Anterior cingulate cortex (tissue), 58 donors: ENCODE results near the gene HES4.

Source experiments
- DNase-seq, 58 donors: peaks; one replicate each; lab custom pipeline; 2025; lab: John Stamatoyannopoulos, UW

HES4 gene

DNA sequence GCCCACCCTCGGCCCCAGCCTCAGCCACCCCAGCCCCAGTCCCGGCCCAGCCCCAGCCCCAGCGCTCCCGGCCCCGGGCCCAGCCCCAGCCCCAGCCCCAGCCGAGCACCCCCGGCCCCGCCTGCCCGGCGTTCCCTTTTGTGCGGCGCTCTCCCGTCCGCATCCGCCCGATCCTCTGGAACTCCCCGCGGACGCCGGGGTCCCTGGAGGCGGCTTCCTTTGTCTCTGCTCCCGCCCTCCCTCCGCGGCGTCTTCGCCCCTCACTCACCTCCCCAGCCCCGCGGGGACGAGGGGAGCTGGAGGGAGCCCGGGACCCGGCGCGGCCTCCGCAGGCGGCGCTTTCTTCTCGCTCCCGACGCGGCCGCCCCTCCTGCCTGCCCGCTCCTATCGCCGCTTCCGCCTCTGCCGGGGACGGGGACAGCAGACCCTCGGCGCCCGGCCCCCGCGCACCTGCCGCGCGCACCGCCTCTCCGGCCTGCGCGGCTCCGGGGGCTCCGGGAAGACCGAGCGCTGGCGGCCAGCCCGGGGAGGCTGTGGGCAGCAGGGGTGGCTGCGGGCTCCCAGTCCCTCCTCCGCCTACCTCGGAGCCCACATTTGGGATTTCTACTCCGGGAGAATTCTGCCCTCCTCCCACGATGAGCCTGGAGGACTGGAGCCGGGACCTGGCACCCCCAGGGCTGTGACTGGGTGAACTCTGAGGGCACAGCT is 34.0 kb upstream of the HES4 start:
- peak in 2 of 58 donors; percentile 5 to 21 for DNase-seq

DNA sequence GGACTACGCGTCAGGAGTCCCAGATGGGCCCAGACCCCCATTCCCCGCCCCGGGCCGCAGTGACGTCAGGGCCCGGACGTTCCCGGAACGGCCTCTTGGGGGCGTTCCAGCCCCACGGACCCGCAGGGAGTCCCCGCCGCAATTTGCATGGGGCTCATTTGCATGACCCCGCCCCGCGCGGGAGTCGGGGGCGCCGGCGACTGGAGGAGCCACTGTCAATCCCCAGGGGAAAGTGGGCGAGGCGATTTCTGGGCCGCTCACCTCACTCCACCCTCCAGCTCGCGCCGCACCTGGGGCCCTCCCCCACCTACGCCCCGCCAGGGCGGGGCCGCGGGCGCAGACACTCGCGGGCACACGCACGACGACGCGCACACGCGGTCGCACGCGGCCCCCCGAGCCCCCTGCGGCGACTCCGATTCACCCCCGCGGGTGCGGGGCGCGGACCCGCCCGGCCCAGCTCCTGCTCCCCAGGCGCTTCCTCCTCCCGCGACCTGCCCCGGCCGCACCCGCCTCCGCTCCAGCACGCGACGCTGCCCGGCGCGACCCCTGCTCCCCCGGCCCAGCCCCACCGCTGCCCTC is 33.2 kb upstream of the HES4 start:
- peak in 56 of 58 donors; percentile 27 to 94 (median 79) for DNase-seq

DNA sequence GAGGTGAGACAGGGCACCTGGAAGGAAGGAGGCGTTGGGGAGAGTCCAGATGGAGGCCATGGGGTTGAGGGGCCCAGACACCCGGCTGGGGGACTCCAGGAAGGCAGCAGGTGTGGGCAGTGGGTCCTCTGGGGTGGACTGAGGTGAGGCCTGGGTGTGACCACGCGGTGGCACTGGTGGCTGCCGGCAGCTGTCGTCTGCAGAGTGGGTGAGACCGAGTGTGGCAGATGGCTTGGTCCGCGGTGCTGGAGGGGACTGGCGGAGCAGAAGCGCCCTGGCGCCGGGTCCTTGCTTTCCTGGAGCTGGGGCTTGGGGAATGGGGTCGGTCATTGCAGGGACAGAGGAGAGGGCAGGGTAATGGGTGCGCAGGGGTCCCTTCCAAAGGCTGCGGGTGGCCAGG is 32.5 kb upstream of the HES4 start:
- DNase-seq, result peak in 24 of 58 donors; percentile 21 to 58 (median 45)

DNA sequence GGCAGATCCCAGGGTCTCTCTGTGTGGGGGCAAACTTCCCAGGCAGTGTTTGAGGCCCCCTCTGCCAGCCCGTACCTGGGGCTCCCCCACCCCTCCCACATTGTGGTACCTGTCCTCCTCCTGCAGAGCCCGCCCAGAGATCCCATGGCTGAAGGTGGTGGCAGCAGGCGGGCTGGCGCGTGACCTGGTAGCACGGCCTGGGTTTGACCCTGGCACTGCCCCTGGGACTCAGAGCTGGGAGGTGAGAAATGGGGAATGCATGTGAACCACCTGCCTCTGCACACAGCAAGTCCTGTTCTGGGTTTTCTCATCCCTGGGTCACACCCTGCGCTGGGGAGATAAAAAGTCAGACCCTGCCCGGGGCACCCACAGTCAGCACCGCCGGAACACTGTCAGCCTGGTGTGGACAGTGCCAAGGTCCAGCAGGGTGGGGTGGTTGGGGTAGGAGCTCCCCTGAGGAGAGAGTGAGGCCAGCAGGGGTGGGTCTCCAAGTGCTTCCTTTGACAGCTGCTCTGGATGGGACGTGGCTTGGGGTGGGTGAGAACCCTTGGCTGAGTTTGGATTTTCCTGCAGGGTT is 31.9 kb upstream of the HES4 start:
- no peak for DNase-seq

DNA sequence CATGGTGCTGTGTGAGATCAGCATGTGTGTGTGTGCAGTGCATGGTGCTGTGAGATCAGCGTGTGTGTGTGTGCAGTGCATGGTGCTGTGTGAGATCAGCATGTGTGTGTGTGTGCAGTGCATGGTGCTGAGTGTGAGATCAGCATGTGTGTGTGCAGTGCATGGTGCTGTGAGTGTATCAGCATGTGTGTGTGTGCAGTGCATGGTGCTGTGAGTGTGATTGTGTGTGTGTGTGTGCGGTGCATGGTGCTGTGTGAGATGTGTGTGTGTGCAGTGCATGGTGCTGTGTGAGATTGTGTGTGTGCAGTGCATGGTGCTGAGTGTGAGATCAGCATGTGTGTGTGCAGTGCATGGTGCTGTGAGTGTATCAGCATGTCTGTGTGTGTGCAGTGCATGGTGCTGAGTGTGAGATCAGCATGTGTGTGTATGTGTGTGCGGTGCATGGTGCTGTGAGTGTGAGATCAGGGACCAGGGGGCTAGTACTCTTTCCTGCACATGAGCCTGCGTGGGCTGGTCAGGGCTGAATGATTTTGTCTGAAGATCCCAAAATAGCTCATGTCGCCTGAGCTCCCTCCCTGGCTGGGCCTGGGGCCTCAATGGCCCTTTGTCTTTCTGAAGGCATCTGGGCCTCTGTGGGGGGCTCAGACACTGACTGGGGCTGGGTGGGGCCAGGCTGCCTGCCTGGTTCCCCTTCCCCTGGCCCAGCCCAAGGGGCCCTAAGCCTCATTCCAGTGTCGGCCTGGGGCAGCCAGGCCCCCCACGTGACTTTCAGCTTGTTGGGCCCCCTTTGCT is 31.2 kb upstream of the HES4 start:
- DNase-seq, result peak in 8 of 58 donors; percentile 11 to 53 (median 38)

DNA sequence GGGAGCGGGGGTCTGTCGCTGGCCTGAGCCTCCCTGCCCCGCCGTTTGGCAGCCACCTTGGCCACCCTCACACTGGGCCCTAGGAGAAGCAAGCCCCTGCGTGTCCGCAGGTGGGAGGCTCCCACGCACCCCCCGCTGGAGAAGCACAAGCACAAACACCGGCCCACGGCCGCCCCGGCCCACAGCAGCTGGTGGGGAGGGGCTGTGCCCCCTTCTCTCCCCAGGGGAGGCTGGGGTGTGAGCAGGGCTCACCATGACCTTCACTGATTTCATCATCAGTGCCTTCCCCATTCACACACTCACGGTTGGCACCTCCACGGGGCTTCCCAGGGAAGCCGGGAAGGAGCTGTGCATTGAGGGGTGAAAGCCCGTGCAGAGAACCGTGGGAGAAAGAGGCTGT is 27.9 kb upstream of the HES4 start:
- no peak for DNase-seq

DNA sequence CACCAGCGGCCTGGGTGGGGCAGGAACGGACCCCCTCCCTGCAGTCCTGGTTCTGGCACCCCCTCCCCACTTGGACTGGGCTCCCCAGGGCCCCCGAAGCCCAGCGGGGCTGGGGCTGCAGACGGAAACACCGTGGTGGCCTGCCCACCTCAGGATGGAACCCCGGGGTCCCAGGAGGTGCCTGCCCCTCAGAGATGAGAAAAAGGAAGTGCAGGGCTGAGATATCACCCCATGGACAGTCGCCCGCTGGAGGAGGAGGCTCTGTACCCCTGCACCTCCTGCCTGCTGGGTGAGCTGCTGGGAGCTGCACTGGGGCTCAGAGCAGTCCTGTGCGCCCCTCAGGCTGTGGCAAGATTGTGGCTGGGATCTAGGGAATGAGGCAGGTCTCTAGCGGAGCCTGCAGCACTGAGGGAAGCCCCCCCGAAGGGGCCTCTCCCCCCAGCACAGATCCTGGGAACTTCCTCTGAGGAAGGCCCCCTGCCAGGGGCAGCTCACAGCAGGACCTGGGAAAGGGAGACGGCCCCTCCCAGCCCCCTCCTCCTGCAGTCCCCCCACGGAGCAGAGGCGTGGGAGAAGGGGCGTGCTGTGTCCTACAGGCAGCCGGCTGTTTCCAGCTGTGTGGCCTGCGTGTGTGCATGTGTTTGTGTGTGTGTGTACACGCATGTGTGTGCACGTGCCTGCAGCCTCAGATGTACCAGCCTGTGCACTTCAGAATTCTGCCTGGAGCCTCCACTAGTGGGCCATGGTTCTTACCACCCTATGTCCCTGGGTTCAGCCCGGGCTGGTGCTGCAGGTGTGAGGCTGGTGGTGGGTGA is 26.9 kb upstream of the HES4 start:
- no peak for DNase-seq

DNA sequence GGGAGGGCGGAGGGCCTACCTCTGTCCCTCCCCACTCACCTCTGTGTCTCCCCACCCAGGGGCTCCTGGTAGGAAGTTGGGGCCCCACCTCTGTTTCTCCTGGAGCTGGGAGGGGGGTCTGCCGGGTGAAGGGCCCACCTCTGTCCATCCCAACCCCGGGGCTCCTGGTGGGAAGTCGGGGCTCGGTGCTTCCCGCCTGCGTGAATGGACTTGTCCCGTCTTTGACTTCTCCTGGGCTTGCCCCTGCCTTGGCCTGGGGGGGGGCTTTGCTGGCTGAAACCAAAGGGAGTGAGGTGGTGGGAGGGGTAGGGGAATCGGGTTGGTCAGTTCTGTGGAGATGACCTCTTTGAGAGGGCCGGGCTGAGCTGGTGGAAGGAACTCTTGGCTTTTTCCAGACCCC is 25.8 kb upstream of the HES4 start:
- no peak for DNase-seq

DNA sequence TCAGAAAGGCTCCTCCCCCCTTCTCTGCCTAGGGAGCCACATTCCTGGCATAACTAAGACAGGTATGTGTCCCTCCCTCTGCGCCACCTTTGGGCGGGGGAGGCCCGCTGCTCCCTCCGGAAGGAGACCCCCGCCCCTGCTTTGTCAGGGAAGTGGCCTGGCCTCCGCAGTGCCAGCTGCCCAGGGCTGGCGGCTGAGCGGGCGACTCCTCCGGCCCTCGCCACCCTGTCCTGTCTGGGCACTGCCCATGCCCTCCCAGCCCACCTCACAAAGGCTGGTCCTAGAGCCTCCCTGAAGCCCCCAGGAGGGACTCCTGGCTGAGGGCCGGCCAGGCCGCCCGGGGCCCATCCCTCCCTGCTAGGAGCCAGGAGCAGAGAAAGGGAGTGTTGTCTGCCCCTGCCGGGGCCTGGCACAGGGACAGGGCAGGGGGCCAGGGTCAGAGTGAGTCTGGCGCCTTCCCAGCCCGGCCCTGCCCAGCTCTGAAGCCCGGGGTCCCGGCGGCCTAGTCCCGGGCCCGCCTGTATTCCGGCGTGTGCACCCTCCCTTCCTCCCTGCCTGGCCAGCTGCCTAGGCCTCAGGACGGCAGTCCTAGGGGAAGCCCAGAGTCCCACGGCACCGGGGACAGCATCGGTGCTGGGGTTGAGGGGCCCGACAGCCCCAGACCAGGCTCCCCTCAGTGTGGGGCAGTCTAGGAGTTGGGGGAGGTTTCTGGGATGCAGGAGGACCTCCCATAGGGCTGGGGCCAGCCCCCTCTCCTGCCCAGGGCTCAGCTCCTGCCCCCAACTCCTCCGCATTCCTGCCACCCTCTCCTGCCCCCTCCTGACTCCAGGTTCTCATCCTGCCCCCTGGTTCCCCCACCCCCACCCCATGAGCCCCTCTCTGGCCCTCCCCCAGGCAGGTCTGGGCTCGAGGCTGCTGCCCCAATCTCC is 25.1 kb upstream of the HES4 start:
- DNase-seq, result peak in 28 of 58 donors; percentile 19 to 72 (median 40)

DNA sequence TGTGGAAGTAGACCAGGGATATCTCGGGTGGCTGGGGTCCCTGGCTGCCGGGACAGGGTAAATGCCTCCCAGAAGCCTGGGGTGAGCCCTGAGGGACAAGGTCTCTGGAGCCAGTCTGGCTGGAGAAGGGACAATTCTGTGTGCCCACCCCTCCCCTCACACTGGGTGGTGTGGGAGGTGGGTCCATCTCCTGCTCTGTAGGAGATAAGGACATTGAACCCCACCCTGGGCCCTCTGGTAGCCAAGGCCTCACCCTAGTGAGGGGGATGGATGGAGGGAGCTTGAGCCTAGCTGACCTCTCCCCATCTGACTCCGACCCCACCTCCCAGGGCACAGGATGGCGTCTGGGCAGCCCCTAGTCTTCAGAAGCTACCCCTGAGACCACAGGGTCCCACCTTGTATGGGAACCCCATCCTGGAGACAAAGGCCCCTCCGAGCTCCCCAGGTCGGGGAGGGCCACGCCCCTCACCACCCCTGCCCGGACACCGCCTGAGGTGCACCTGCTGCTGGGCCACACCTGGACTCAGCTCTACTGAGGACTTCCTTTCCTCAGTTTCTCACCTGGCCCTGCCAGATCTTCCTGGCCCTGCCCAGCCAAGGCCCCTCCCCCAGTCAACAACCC is 24.4 kb upstream of the HES4 start:
- DNase-seq, result no peak

DNA sequence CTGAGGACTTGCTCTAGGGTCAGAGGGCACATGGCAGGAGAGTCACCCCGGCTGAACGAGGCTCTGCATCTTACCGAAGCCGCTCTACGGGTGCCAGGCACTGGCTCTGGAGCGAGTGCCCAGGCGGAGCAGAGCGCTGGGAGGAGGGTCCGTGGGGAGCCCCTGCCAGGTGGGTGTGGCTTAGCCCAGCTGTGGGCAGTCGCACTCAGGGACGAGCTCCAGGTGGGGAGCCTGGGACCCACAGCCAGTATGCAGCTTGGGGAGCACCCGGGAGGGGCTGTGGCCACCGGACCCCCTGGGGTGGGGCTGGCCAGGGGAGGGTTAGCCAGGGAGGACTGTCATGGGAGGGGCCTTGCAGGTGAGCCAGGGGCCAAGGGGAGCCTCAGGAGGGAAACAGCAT is 23.8 kb upstream of the HES4 start:
- peak in 2 of 58 donors; percentile 36 to 38 for DNase-seq

DNA sequence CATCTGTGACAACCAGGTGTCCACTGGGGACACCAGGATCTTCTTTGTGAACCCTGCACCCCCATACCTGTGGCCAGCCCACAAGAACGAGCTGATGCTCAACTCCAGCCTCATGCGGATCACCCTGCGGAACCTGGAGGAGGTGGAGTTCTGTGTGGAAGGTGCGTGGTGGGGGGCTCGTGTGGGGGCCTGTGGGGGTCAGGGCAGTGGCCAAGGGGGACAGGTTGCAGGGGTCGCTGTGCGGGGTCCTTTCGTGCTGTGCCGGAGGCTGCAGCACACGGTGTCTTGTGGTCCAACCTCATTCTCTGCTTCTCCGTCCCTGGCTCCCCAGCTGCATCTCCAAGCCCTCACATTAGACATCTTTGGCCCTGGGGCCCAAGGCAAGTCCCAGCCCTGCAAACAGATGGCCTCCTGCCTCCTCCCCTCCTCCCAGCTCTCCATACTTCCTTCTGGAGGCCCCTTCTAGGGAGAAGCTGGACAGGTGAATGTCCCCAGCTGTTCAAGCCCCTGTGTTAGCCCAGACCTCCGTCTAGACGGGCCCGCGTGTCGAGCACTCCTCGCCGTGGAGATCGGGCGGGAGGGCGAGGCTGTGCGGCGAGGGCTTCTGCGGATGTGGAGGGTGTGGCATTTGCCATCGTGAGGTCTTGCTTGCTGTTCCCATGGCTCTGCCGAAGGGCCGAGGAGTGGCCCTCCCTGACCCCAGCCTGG is 22.6 kb upstream of the HES4 start:
- no peak for DNase-seq

DNA sequence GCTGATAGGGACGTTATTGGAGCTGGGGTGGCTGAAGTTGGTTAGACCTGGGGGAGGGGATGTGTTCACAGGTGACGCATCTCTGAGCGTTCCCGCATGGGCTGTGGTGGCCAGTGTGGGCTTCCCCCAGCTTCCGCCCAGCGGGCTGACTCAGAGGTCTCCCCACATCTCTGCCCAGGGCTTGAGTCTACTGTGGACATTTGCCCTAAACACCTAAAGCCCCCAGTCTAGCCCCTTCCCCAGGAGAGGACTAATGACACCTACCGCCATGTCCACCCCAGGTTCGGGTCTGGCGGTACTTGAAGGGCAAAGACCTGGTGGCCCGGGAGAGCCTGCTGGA is 22.0 kb upstream of the HES4 start:
- no peak for DNase-seq

DNA sequence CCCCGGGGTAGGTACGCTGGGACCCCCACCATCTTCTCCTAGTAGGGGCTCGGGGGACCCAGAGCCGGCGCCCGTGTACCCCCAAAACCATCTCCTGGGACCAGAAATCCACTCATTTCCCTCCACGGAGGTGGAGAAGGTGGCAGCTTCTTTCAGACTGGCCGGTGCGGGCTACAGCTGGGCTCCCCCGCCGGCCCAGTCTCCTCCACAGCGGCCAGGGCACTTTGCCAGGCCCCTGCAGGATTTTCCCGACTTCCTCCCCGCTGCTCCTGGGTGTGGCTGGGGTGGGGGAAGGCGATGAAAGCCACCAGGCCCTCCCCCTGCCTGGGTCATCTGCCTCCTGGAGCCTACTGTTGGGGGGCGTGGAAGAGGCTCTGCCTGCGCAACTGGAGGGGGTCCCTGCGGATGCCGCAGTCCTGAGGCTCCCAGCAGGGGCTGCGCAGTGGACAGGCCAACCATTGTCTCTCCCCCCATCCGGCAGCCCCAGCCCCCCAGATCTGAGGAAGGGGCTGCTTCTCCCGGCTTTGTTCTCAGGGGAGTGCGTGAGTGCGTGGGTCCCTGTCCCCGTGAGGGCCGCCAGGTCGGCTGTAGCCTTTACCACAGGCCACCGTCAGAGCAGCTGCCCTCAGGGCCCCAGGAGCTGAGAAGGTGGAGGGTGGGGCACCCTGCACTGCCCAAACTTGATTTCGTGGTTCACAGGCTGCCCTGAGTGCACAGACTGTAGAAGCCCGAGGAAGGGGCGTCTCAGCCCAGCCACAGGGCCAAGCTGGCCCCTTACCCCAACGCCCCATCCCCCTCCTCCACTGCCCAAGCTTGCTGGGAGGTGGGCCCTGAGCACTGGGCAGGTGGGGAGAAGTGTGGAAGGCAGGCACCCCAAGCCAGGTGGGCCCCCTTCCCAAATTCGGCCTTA is 21.4 kb upstream of the HES4 start:
- DNase-seq, result peak in 10 of 58 donors; percentile 12 to 42 (median 28)

DNA sequence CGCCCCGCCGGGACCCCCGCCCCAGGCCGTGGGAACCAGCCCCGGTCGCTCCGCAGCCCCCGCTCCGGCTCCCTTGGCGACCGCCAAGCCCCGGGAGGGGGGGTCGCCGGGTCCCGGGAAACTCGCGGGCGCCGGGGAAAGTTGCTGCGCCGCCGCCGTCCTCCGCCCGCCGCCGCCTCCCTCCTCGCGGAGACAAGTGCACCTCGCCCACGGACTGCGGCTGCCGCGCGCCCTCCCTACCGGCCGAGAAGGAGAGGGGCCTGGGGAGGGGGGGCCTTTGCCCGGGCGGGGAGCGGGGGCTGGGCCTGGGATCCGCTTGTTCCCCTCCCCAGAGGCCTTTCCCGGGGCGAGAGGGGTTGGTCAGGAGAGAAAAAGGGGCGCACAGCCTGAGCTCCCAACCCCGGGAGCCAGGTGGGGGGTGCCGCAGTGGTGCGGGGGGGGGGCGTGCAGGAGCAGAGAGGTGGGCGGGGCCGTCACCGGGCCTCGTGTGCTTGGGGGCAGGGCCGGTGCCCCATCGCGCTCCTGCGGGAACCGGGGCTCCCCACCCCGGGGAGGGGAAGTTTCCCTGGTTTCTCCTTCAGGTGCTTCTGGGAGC is 20.6 kb upstream of the HES4 start:
- no peak for DNase-seq

DNA sequence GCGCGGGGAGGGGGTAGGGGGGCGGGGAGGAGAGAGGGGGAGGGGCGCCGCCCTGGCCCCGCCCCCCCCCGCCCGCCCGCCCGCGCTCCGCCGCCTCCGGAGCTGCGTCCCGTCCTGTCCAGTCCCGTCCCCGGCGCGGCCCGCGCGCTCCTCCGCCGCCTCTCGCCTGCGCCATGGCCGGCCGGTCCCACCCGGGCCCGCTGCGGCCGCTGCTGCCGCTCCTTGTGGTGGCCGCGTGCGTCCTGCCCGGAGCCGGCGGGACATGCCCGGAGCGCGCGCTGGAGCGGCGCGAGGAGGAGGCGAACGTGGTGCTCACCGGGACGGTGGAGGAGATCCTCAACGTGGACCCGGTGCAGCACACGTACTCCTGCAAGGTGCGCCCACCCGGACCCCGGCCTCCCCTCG is 20.1 kb upstream of the HES4 start, which contains the start of gene AGRN:
TSS of gene AGRN (plus strand) at position 121 of the 405 bp plus-strand sequence. CDS start at position 174, 53 bp downstream.
- peak in 17 of 58 donors; percentile 41 to 76 (median 60) for DNase-seq
